NCI-H526 treated with DMSO at 0.1 percent for 48 hours (cell line): ENCODE data around the gene GNG5.
A peak's percentile ranks its signal among the peaks of the same experiment; 100 is the strongest.
"Not testable (repeated sequence)": the region's sequence is repeated elsewhere in the genome, so short reads cannot be mapped to it uniquely, and the experiment has no call there.

Source experiments
- DNase-seq: peaks from one replicate; lab custom pipeline; 2025; lab: John Stamatoyannopoulos, UW

GNG5 gene

GRCh38 chr1:84488107-84488506 lies 18.3 kb downstream of the GNG5 start:
- no peak for DNase-seq

GRCh38 chr1:84481317-84481716 lies 25.1 kb downstream of the GNG5 start:
- DNase-seq = no peak

DNA sequence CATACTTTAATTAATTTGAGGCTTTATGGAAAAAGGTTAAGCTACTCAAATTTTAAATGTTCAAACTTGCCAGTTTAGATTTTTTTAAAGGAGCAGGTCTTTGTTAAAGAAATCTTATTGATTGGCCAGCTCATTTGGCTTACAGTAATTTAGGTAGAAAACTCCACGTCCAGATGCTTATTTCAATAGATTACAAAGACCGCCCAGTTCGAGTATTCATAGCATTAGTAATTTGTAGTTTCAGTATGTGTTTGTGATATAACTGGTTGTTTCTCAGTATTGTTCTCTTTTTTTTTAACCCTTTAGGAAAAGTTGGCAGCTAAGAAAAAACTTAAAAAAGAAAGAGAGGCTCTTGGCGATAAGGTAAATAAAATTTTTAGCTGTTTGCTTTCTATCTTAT lies 25.7 kb downstream of the GNG5 start:
- DNase-seq = no peak

GRCh38 chr1:84479998-84480397 lies 26.4 kb downstream of the GNG5 start:
- no peak for DNase-seq

DNA sequence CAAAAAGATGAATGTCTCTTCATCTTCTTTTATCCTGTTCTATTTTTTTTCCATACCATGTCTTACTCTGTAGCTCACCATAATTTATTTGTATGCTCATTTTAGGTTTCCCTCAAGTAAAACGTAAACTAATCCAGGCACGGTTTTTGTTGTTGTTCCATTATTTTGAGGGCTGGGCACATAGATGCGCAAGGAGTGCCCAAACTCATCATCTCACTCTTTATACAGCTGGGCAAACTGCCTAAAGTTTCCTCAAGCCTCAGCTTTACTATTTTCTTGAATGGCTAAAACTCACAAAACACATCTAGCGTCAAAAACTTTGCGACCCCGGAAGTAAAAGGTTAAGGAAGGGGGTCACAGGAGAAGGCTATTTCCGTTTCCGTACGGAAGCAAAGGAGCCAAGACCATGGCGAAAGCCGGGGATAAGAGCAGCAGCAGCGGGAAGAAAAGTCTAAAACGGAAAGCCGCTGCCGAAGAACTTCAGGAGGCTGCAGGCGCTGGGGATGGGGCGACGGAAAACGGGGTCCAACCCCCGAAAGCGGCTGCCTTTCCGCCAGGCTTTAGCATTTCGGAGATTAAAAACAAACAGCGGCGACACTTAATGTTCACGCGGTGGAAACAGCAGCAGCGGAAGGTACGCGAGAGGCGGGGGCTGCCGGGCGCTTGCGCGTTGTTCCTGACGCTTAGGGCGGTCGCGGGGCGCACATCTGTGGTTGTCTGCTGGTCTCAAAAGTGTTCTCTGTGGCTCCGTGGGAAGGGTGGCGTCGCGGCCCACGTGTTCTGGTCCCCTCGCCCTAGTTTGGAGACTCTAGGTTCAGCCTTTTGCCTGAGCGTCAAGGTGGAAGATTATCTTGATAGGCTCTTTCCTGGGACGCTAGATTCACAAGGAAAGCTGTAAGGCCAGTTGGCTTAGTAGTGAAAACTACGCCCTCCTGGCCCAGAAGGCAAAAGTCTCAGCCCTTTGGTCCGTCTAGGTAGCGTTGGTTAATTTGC lies 27.2 kb downstream of the GNG5 start, which contains the start of gene RPF1:
TSS of gene RPF1 (plus strand) at position 391 of the 993 bp plus-strand sequence. CDS start at position 407, 16 bp downstream.
- DNase-seq = peak; percentile 74

DNA sequence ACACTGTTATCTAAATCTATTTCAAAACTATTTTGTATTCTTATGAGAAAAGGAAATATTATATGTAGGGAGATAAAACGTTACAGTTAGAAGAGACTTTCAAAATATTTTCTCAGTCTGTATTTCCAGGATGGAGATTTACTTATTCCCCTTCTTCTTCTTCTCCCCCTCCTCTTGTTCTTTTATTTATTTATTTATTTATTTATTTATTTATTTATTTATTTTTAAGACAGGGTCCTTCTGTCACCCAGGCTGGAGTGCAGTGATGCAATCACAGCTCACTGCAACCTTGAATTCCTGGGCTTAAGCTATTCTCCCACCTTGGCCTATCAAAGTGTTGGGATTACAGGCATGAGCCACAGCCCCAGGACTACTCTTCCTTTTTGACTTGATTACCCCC lies 30.2 kb downstream of the GNG5 start:
- no peak for DNase-seq

- no peak for DNase-seq
These were observed 39.1 kb downstream of the GNG5 start for GRCh38 chr1:84467298-84467697.

DNA sequence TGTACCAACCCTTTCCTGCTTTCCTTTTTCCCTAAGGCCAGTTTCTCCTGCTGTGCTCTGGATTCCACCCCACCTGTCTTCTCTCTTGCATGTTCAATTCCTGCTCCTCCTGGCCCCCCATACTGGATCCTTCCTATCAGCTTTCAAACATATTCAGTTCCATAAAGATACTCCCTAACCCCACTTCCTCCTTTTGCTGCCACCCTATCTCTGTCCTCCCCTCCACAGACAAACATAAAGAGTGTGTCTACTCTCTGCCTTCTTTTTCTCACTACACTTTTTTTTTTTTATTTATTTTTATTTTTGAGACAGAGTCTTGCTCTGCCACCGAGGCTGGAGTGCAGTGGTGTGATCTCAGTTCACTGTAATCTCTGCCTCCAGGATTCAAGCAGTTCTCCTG lies 44.3 kb downstream of the GNG5 start:
- DNase-seq = no peak

DNA sequence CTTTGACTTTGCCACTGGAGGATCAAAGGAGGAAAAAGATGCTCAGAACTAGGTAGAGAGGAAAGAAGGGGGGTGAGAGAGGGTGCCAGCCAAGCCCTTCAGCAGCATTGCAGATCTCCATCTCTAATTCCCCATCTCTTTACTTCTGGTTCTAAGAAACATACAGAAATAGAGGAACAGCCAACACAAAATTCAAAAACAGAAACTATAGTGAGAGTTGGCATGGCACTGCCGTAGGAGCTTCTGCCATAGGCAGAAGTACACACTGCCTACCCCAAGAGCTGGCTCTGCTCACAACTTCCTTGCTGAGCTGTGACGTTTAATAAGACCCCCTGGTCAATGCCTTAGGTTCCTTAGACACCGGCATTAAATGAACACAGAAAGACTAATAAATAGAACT lies 53.9 kb downstream of the GNG5 start:
- no peak for DNase-seq

GRCh38 chr1:84450910-84451309 lies 55.5 kb downstream of the GNG5 start:
- DNase-seq = no peak

DNA sequence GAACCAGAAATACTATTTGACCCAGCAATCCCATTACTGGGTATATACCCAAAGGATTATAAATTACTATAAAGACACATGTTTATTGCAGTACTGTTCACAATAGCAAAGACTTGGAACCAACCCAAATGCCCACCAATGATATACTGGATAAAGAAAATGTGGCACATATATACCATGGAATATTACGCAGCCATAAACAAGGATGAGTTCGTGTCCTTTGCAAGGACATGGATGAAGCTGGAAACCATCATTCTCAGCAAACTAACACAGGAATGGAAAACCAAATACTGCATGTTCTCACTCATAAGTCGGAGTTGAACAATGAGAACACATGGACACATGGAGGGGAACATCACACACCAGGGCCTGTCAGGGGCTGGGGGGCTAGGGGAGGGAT lies 57.7 kb downstream of the GNG5 start:
- DNase-seq = not testable (repeated sequence)
